GM19193 (cell line): ENCODE data around the gene CERS5.

Experiments used
- POLR2A ChIP-seq: IDR thresholded peaks from 4 replicates; pipeline ENCODE4 v1.6.1; 2011; ENCODE audit not compliant: insufficient read depth, insufficient read length; ENCODE audit errors: extremely low read depth

CERS5 gene

DNA sequence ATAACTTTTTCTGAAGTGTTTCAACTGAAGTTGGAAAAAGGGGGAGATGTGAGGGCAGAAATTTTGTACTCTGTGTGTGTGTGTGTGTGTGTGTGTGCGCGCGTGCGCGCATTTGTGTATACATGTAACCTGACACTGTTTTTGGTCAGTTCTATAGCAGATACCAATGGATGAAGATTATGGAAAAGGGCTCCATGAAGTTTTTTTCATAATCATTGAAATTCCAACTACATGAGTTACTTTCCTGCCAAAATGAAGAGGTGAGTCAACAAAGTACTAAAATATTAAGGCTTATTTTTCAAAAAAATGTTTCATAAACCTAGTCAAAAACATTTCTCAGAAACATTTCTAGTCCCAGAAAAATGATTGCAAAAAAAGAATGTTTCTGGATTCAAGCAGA lies 25.7 kb upstream of the CERS5 start:
- TF ChIP-seq POLR2A: no peak

DNA sequence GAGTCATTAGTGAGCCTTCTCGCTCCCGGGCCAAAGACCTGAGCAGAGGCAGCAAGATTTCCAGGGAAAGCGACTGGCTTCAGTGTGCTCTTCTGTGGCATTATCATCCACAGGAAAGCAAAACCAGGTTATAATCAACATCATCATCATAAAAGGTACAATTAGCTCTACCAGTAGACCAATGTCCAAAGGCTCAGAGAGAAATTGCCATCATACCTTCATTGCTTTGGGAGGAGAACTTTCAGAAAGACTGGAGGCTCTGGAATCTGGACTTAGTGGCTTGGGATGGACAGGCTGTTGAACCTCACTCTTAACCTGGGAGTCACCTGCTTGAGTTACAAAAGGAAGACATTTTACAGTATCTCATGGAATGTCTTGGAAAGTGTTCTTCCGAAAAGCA lies 25.1 kb upstream of the CERS5 start:
- TF ChIP-seq POLR2A: no peak

GRCh38 chr12:50190859-50191258 lies 23.7 kb upstream of the CERS5 start:
- TF ChIP-seq POLR2A: no peak

DNA sequence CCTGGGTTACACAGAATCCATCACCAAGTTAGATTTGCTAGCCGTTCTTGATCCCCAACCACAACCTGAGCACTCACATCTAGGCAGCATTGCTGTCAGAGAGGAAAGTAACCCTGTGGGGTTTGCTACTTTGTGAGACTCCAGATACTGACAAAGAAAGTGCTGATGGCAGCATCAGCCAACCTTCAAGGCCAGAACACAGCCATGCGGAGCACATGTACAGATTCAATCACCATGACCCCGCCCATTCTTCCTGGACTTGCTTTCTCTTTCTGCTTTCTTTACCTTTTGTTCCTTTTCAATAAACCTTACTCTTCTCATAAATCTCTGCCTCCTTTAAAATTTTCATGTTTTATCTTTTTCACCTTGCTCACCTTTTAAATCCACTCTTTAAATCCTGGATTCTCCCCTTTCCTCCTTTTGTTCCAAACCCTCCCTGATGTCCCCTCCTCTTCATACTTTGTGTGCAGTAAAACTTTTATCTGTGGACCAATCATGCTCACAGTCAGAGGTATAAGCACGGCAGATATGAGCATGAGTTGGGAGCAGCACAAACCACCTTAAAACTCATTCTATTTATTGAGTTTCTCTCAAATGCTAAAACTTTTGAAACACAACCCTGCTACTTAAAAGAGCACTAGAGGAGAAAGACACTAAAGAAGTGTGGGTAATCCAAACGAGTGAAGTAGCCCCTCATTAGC lies 21.9 kb upstream of the CERS5 start:
- no peak for TF ChIP-seq POLR2A

GRCh38 chr12:50188241-50188781 lies 21.1 kb upstream of the CERS5 start:
- TF ChIP-seq POLR2A: no peak

- peak; percentile 29 for TF ChIP-seq POLR2A
Observed at GRCh38 chr12:50187084-50187900, 20.1 kb upstream of the CERS5 start.

DNA sequence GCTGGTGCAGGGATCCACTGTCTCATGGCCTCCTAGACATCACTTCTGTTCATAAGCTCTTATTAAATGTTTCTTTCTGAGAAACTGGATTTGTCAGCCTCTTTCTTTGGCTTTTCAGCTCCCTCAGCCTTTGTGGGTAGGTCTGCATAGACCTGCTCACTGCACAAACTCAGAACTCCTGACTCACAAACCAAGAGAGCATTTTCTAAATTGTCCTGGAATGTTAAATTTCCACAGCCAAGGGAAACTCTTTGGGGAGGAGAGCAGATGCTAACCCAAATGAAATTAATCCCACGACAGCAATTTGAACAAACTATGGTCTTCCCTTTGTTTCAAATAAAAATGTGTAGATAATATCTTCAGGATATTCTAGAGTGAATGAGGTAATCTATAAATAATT lies 19.5 kb upstream of the CERS5 start:
- TF ChIP-seq POLR2A: no peak

- no peak for TF ChIP-seq POLR2A
Observed at GRCh38 chr12:50185970-50186663, 18.9 kb upstream of the CERS5 start.

GRCh38 chr12:50185301-50185895 lies 18.2 kb upstream of the CERS5 start:
- no peak for TF ChIP-seq POLR2A

DNA sequence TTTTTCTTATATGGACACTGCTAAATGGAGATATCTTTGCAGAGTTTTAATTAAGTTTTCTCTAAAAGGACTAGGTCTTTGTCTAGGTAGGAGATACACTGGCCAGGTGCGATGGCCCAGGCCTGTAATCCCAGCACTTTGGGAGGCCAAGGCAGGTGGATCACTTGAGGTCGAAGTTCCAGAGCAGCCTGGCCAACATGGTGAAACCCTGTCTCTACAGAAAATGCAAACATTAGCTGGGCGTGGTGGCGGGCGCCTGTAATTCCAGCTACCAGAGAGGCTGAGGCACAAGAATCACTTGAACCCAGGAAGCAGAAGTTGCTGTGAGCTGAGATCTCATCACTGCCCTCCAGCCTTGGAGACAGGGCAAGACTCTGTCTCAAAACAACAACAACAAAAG lies 17.1 kb upstream of the CERS5 start:
- TF ChIP-seq POLR2A: no peak

- TF ChIP-seq POLR2A: no peak
Observed at GRCh38 chr12:50182461-50182860, 15.3 kb upstream of the CERS5 start.

DNA sequence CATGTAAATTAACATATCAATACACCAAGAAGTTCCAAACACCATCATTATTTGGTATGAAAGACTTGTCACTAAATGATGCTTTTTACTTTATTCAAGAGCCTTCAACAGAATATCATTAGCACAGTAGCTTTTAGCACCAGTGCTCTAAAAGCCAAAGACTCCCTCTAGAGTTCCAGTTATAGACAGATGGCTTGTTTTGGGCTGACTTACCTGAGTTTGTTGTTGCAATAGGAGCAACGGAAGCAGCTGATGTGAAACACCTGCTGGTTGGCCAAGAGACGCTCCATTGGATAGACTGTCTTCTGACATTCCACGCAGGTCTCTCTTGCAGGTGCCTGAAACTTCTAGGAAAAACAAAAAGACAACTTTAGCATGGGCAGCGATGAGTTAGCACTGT lies 14.5 kb upstream of the CERS5 start:
- no peak for TF ChIP-seq POLR2A

GRCh38 chr12:50175716-50176026 lies 8.5 kb upstream of the CERS5 start:
- no peak for TF ChIP-seq POLR2A

DNA sequence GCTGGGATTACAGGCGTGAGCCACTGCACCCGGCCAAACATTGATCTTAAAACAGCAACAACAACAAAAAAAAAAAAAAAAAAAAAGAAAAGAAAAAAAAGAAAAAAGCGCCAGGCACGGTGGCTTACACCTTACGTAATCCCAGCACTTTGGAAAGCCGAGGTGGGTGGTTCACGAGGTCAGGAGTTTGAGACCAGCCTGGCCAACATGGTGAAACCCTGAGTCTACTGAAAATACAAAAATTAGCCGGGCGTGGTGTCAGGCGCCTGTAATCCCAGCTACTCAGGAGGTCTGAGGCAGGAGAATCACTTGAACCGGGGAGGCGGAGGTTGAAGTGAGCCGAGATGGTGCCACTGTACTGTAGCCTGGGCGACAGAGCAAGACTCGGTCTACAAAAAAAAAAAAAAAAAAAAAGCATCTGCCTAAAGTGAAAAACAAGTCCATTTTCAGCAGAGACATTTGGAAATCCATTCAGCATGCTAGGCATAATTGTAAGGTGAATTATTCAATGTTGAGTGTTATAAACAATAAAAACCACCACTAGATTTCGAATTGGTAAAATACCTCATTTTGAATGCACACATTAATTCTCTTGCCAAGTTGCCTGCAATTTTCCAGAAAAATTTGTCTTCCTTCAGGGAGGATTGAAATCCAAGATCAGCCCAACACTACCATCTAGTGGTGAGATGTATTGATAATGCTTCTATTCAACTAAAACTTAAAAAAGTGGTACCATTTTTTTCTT lies 8.0 kb upstream of the CERS5 start:
- no peak for TF ChIP-seq POLR2A

DNA sequence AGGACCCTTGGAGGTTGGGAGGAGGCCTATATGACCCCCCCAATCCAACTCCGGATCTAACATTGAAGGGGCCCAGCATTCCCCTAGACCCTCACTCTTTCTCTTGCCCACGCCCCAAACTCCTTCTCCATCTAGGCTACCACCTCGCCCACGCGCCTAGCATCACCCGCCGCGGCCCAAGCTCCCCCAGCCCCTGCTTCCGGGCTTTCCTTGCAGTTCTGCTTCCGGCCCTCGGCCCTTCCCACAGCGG lies 445 bp downstream of the CERS5 start:
- no peak for TF ChIP-seq POLR2A
